HepG2 (cell line): ENCODE data around the gene MAT2A. TPM values are rescaled to one million over a fixed set of nuclear protein-coding genes. Genes with fewer than 3 reads are reported as not detected.

Experiments
- BCL6 ChIP-seq: IDR thresholded peaks from 2 replicates; pipeline ENCODE4 v1.6.1; 2016; ENCODE audit warnings: missing genetic modification reagents, missing compliant biosample characterization
- DMAP1 ChIP-seq: IDR thresholded peaks from 2 replicates; pipeline ENCODE4 v1.6.1; 2016
- GATAD1 ChIP-seq: IDR thresholded peaks from 2 replicates; pipeline ENCODE4 v1.6.1; 2016; ENCODE audit warnings: missing genetic modification reagents, missing compliant biosample characterization
- GMEB1 ChIP-seq: sonication (generic); formaldehyde crosslinking; IDR thresholded peaks from 2 replicates; pipeline ENCODE4 v1.5.1; 2020; ENCODE audit warnings: missing genetic modification reagents, mild to moderate bottlenecking, borderline replicate concordance
- HOXD1 ChIP-seq: sonication (generic); formaldehyde crosslinking; IDR thresholded peaks from 2 replicates; pipeline ENCODE4 v1.5.0; 2020; ENCODE audit warnings: missing genetic modification reagents
- MTERF4 ChIP-seq: sonication (generic); formaldehyde crosslinking; IDR thresholded peaks from 2 replicates; pipeline ENCODE4 v1.8.0; 2023; ENCODE audit warnings: mild to moderate bottlenecking, missing genetic modification reagents
- NBN ChIP-seq: fragments of 450-650 bp; conservative IDR thresholded peaks from 2 replicates; pipeline ENCODE4 v1.6.1; 2017
- NFRKB ChIP-seq: fragments of 450-650 bp; IDR thresholded peaks from 2 replicates; pipeline ENCODE4 v1.6.1; 2017
- NR1H2 ChIP-seq: sonication (generic); formaldehyde crosslinking; IDR thresholded peaks from 2 replicates; pipeline ENCODE4 v1.8.1; 2022; ENCODE audit warnings: low read depth, missing genetic modification reagents, borderline replicate concordance
- PRDM15 ChIP-seq: sonication (generic); formaldehyde crosslinking; IDR thresholded peaks from 2 replicates; pipeline ENCODE4 v1.4.0; 2020; ENCODE audit warnings: missing genetic modification reagents
- PREB ChIP-seq: sonication (generic); formaldehyde crosslinking; IDR thresholded peaks from 2 replicates; pipeline ENCODE4 v1.4.0; 2020; ENCODE audit warnings: missing genetic modification reagents
- RARA ChIP-seq: IDR thresholded peaks from 2 replicates; pipeline ENCODE4 v1.6.1; 2016; ENCODE audit warnings: missing genetic modification reagents, missing compliant biosample characterization
- TBL1XR1 ChIP-seq: fragments of 150-350 bp; IDR thresholded peaks from 2 replicates; pipeline ENCODE4 v1.6.1; 2014; ENCODE audit warnings: borderline replicate concordance, low read length; ENCODE audit not compliant: partially characterized antibody
- ZFP91 ChIP-seq: sonication (generic); formaldehyde crosslinking; IDR thresholded peaks from 2 replicates; pipeline ENCODE4 v1.9.0; 2022; ENCODE audit warnings: missing genetic modification reagents, mild to moderate bottlenecking, borderline replicate concordance
- ZNF138 ChIP-seq: sonication (generic); formaldehyde crosslinking; IDR thresholded peaks from 2 replicates; pipeline ENCODE4 v1.5.0; 2020; ENCODE audit warnings: mild to moderate bottlenecking, low read depth, missing genetic modification reagents
- ZNF253 ChIP-seq: sonication (generic); formaldehyde crosslinking; IDR thresholded peaks from 2 replicates; pipeline ENCODE4 v1.8.0; 2022; ENCODE audit warnings: mild to moderate bottlenecking, missing genetic modification reagents, borderline replicate concordance
- ZNF282 ChIP-seq: fragments of 450-650 bp; IDR thresholded peaks from 2 replicates; pipeline ENCODE4 v1.6.1; 2018; ENCODE audit not compliant: partially characterized antibody
- ZNF484 ChIP-seq: sonication (generic); formaldehyde crosslinking; IDR thresholded peaks from 2 replicates; pipeline ENCODE4 v1.5.1; 2020; ENCODE audit warnings: mild to moderate bottlenecking, low read depth, missing genetic modification reagents, borderline replicate concordance
- ZNF569 ChIP-seq: sonication (generic); formaldehyde crosslinking; IDR thresholded peaks from 2 replicates; pipeline ENCODE4 v1.5.0; 2020; ENCODE audit warnings: mild to moderate bottlenecking, missing genetic modification reagents, moderate library complexity, borderline replicate concordance
- ZNF619 ChIP-seq: sonication (generic); formaldehyde crosslinking; IDR thresholded peaks from 2 replicates; pipeline ENCODE4 v1.4.0; 2020; ENCODE audit warnings: mild to moderate bottlenecking, missing genetic modification reagents
- ZNF704 ChIP-seq: sonication (generic); formaldehyde crosslinking; IDR thresholded peaks from 2 replicates; pipeline ENCODE4 v1.8.1; 2023; ENCODE audit warnings: mild to moderate bottlenecking, inconsistent platforms, moderate library complexity, missing genetic modification reagents, borderline replicate concordance
- polyA plus RNA-seq, 8 experiments: library from polyadenylated mRNA; depleted of rRNA in 3 of 8; stranded (reverse) in 7 of 8; unstranded in 1 of 8; fragments of >200 nt; fragmentation: Illumina TruSeq in 4 of 8; extraction: Trizol in 4 of 8; gene quantifications; 2 replicates each; pipeline versions ENCODE4 v1.2.1 to v1.2.3, GENCODE V29; 2011 to 2016; ENCODE audit warnings: low read depth in 4 of 8, missing spikeins in 1 of 8, mixed read lengths in 1 of 8; ENCODE audit not compliant: insufficient read depth in 1 of 8
- total RNA-seq, 5 experiments: library from RNA; depleted of rRNA; stranded (reverse); fragments of >200 nt; fragmentation: Illumina TruSeq; extraction: Trizol; gene quantifications; 2 replicates each; pipeline ENCODE4 v1.2.3, GENCODE V29; 2016; ENCODE audit warnings: low read depth in 1 of 5

The MAT2A gene
- total and polyA plus RNA-seq, 2 of the 13 experiments (the other 11 are each of a cell fraction or from before 2014, with no cell fraction given), result 155 to 331 TPM

GRCh38 chr2:85593023-85593422 is 54.1 kb downstream of the MAT2A start (continued):
- no peak for TF ChIP-seq ZNF138 (CRISPR knock-in tag)
- 0 out of 2 replicates have a peak, but pooled peaks have one; percentile 28 for TF ChIP-seq GATAD1 (CRISPR knock-in tag)
- peak; percentile 46; the same call in 1 of the 2 replicates for TF ChIP-seq RARA (CRISPR knock-in tag)
- no peak for TF ChIP-seq MTERF4
- no peak for TF ChIP-seq GMEB1
- no peak for TF ChIP-seq NR1H2 (CRISPR knock-in tag)
- no peak for TF ChIP-seq TBL1XR1
- no peak for TF ChIP-seq DMAP1 (CRISPR knock-in tag)
- TF ChIP-seq NFRKB, result no peak
- TF ChIP-seq ZNF484 (CRISPR knock-in tag), result no peak; the same call in 1 of the 2 replicates
- no peak for TF ChIP-seq ZNF569
- TF ChIP-seq ZNF704 (CRISPR knock-in tag), result no peak
- TF ChIP-seq ZNF619, result no peak
- no peak for TF ChIP-seq HOXD1 (CRISPR knock-in tag)
- no peak for TF ChIP-seq PRDM15 (CRISPR knock-in tag)
- peak; percentile 57; the same call in 1 of the 2 replicates for TF ChIP-seq ZFP91 (CRISPR knock-in tag)
- TF ChIP-seq BCL6 (CRISPR knock-in tag), result no peak
- no peak for TF ChIP-seq NBN
- TF ChIP-seq PREB, result no peak
- TF ChIP-seq ZNF253 (CRISPR knock-in tag), result no peak
- TF ChIP-seq ZNF282, result no peak
